ENCODE measurements around the gene ITGB7. TPM values are rescaled to one million over a fixed set of nuclear protein-coding genes. Genes with fewer than 3 reads are reported as not detected.

The ITGB7 gene
- total RNA-seq, 1 experiment from 2014 or later: 1.9 TPM

DNA sequence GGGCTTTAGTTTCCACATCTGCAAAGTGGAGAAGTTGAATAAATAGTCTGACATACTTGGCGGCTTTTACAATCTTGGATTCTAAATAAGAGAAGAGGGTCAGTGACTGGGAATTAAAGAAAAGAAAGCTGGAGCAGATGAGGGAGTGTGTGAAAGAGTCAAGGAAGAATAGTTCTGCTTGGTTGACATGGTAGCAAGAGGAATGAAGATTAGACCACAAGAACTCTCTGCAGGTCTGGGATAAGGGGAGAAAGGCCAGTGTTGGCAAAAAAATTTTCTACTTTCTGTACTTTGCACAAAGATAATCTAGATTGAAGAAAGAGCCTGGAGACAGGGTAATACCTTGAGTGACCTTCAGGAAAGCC, 5.9 kb downstream of the ITGB7 start:
- H3K36me3 ChIP-seq (ENCODE audit: low read depth, low read length): no peaks in the 10 kb centered on the region
- no TSS peak for BruUV-seq (replicated peaks)
- H2AFZ ChIP-seq (ENCODE audit: low read length): no peak overlapping the region
- H3K79me2 ChIP-seq (ENCODE audit: low read length): no peaks in the 10 kb centered on the region
- POLR2A ChIA-PET (ENCODE audit: unreplicated experiment): no interaction called here
- H3K9ac ChIP-seq (ENCODE audit: low read length): no peak overlapping the region
- H3K27ac ChIP-seq (ENCODE audit: low read length): no peak overlapping the region
- peaks cover 12% of the 10 kb centered on the region for H3K4me1 ChIP-seq (ENCODE audit: insufficient read depth, low read length)
- H3K27me3 ChIP-seq (ENCODE audit: low read length): no peaks in the 10 kb centered on the region
- no peak for ATAC-seq
- intact Hi-C loops (cut with micrococcal nuclease): no loop called here
- CTCF ChIA-PET: no interaction called here
- no peaks in the 10 kb centered on the region for H3K9me3 ChIP-seq (ENCODE audit: low read length)
- no peak overlapping the region for H3K4me2 ChIP-seq (ENCODE audit: low read length)
- no peaks in the 10 kb centered on the region for H4K20me1 ChIP-seq (ENCODE audit: low read length)
- no peaks in the 10 kb centered on the region for H3K9me2 ChIP-seq (replicated peaks; ENCODE audit: low read length)
- no peak overlapping the region for H3K4me3 ChIP-seq (ENCODE audit: low read length)
- no peaks in the 10 kb centered on the region for H3F3A ChIP-seq (ENCODE audit: low read length, unreplicated experiment)
- no peak for TF ChIP-seq EZH2 (IDR thresholded peaks at IDR 0.05; ENCODE audit: low read length, unreplicated experiment)
- no peak for TF ChIP-seq EZH2phosphoT487 (IDR thresholded peaks at IDR 0.05; ENCODE audit: borderline replicate concordance, low read length)
- TF ChIP-seq, protein P1, sequence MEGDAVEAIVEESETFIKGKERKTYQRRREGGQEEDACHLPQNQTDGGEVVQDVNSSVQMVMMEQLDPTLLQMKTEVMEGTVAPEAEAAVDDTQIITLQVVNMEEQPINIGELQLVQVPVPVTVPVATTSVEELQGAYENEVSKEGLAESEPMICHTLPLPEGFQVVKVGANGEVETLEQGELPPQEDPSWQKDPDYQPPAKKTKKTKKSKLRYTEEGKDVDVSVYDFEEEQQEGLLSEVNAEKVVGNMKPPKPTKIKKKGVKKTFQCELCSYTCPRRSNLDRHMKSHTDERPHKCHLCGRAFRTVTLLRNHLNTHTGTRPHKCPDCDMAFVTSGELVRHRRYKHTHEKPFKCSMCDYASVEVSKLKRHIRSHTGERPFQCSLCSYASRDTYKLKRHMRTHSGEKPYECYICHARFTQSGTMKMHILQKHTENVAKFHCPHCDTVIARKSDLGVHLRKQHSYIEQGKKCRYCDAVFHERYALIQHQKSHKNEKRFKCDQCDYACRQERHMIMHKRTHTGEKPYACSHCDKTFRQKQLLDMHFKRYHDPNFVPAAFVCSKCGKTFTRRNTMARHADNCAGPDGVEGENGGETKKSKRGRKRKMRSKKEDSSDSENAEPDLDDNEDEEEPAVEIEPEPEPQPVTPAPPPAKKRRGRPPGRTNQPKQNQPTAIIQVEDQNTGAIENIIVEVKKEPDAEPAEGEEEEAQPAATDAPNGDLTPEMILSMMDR (conservative IDR thresholded peaks at IDR 0.05; ENCODE audit: low read depth, low read length): no peak
- DNase-seq: no peak

DNA sequence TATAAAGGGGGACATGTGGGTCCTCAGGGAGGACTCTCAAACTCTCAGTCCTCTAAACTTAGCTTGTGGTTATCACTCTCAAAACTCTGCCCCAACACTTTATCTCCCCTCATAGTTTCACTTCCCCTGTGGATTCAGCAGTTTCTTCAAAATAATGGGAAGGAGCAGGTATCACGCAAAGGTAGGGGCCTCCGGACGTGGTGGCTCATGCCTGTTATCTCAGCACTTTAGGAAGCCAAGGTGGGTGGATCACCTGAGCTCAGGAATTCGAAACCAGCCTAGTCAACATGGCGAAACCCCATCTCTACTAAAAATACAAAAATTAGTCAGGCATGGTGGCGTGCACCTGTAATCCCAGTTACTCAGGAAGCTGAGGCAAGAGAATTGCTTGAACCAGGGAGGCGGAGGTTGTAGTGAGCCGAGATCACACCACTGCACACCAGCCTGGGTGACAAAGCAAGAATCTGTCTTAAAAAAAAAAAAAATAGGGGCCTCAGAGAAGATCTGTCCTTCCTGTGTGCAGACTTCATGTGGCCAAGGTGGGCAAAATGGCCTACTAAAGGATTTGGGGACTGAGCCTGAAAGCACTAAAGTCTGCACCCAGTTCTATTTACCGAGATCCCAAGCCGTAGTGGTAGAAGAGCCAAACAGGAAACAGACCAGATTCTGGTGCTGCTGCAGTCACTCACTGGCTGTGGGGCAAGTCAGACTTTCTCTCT, 6.4 kb downstream of the ITGB7 start:
- TF ChIP-seq, protein P1 (conservative IDR thresholded peaks at IDR 0.05; ENCODE audit: low read depth, low read length): no peak
- no peak for TF ChIP-seq EZH2 (IDR thresholded peaks at IDR 0.05; ENCODE audit: low read length, unreplicated experiment)
- no peak for TF ChIP-seq EZH2phosphoT487 (IDR thresholded peaks at IDR 0.05; ENCODE audit: borderline replicate concordance, low read length)
- Histone ChIP-seq H3K79me2 (ENCODE audit: low read length) (no peaks in the 10 kb centered on the region), H3K27ac (ENCODE audit: low read length) (no peak overlapping the region), H3K4me2 (ENCODE audit: low read length) (no peak overlapping the region), H3K4me1 (ENCODE audit: insufficient read depth, low read length) (peaks cover 12% of the 10 kb centered on the region), H3K9ac (ENCODE audit: low read length) (no peak overlapping the region), H4K20me1 (ENCODE audit: low read length) (no peaks in the 10 kb centered on the region), H3K4me3 (ENCODE audit: low read length) (no peak overlapping the region), H3F3A (ENCODE audit: low read length, unreplicated experiment) (no peaks in the 10 kb centered on the region), H3K27me3 (ENCODE audit: low read length) (no peaks in the 10 kb centered on the region), H3K36me3 (ENCODE audit: low read depth, low read length) (no peaks in the 10 kb centered on the region), H3K9me3 (ENCODE audit: low read length) (no peaks in the 10 kb centered on the region), H2AFZ (ENCODE audit: low read length) (no peak overlapping the region), H3K9me2 (replicated peaks; ENCODE audit: low read length) (no peaks in the 10 kb centered on the region)
- no TSS peak for BruUV-seq (replicated peaks)
- DNase-seq (no peak), ATAC-seq (no peak)
- ChIA-PET CTCF (interaction anchor here (0.6 kb wide), 1 partner anchor 20 kb away, joined by 3 read pairs; no protein-coding TSS in a partner anchor), POLR2A (ENCODE audit: unreplicated experiment) (no interaction called here)
- intact Hi-C loops (cut with micrococcal nuclease): no loop called here

DNA sequence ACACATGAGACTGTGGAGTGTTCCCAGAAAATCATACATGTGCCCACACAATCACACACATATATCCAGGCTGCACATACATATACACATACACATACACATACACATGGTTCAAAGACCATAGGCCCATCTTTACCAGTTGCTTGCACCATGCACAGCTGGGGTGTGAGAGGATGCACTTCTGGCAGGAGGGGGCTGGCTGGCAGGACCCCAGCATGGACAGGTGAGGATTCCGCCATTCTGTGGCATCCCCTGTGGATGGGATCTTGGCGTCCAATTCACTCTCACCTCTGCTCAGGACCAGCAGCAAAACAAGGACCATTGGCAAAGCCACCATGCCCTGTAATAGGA, 7.0 kb downstream of the ITGB7 start:
- Histone ChIP-seq H3K4me3 (ENCODE audit: low read length) (no peak overlapping the region), H3K9me2 (replicated peaks; ENCODE audit: low read length) (no peaks in the 10 kb centered on the region), H3K27me3 (ENCODE audit: low read length) (no peaks in the 10 kb centered on the region), H3K79me2 (ENCODE audit: low read length) (no peaks in the 10 kb centered on the region), H3K9me3 (ENCODE audit: low read length) (no peaks in the 10 kb centered on the region), H3K27ac (ENCODE audit: low read length) (no peak overlapping the region), H3F3A (ENCODE audit: low read length, unreplicated experiment) (no peaks in the 10 kb centered on the region), H4K20me1 (ENCODE audit: low read length) (no peaks in the 10 kb centered on the region), H3K9ac (ENCODE audit: low read length) (no peak overlapping the region), H3K36me3 (ENCODE audit: low read depth, low read length) (no peaks in the 10 kb centered on the region), H3K4me1 (ENCODE audit: insufficient read depth, low read length) (peaks cover 10% of the 10 kb centered on the region), H3K4me2 (ENCODE audit: low read length) (no peak overlapping the region), H2AFZ (ENCODE audit: low read length) (no peak overlapping the region)
- ChIA-PET CTCF (interaction anchor here (0.6 kb wide), 1 partner anchor 20 kb away, joined by 3 read pairs; no protein-coding TSS in a partner anchor), POLR2A (ENCODE audit: unreplicated experiment) (no interaction called here)
- intact Hi-C loops (cut with micrococcal nuclease): no loop called here
- no peak for DNase-seq
- TF ChIP-seq EZH2phosphoT487 (IDR thresholded peaks at IDR 0.05; ENCODE audit: borderline replicate concordance, low read length) (no peak), EZH2 (IDR thresholded peaks at IDR 0.05; ENCODE audit: low read length, unreplicated experiment) (no peak)
- TF ChIP-seq, protein P1 (conservative IDR thresholded peaks at IDR 0.05; ENCODE audit: low read depth, low read length): no peak
- BruUV-seq (replicated peaks): no TSS peak
- ATAC-seq: no peak
